Smooth muscle cell (in vitro differentiated cells): ENCODE measurements around the gene ZNF628. TPM values are rescaled to one million over a fixed set of nuclear protein-coding genes. Genes with fewer than 3 reads are reported as not detected.

Experiments
- DNase-seq: peaks from one replicate; lab custom pipeline; 2025; ENCODE audit not compliant: unreplicated experiment; lab: John Stamatoyannopoulos, UW
- H2AFZ ChIP-seq: fragments of 200-600 bp; sonication (generic); 2 replicates; pipeline ENCODE4 v1.6.0; 2016; ENCODE audit warnings: antibody characterized with exemption, low read depth, mild to moderate bottlenecking
- H3F3A ChIP-seq: fragments of 200-600 bp; sonication (generic); 2 replicates; pipeline ENCODE4 v1.6.0; 2017; ENCODE audit warnings: antibody characterized with exemption, low read depth
- H3K27ac ChIP-seq: fragments of 200-600 bp; sonication (generic); 2 replicates; pipeline ENCODE4 v1.5.1; 2016; ENCODE audit warnings: low read depth, mild to moderate bottlenecking
- H3K27me3 ChIP-seq: fragments of 200-600 bp; sonication (generic); 2 replicates; pipeline ENCODE4 v1.6.1; 2016; ENCODE audit warnings: low read depth, mild to moderate bottlenecking
- H3K36me3 ChIP-seq: fragments of 200-600 bp; sonication (generic); 2 replicates; pipeline ENCODE4 v1.5.1; 2016; ENCODE audit warnings: low read depth
- H3K4me1 ChIP-seq: fragments of 200-600 bp; sonication (generic); 2 replicates; pipeline ENCODE4 v1.5.1; 2016; ENCODE audit warnings: low read depth
- H3K4me2 ChIP-seq: fragments of 200-600 bp; sonication (generic); 2 replicates; pipeline ENCODE4 v1.6.0; 2016; ENCODE audit warnings: mild to moderate bottlenecking
- H3K4me3 ChIP-seq: fragments of 200-600 bp; sonication (generic); 2 replicates; pipeline ENCODE4 v1.5.1; 2016; ENCODE audit warnings: mild to moderate bottlenecking
- H3K79me2 ChIP-seq: fragments of 200-600 bp; sonication (generic); 2 replicates; pipeline ENCODE4 v1.6.0; 2016; ENCODE audit warnings: low read depth, mild to moderate bottlenecking
- H3K9ac ChIP-seq: fragments of 200-600 bp; sonication (generic); 2 replicates; pipeline ENCODE4 v1.6.0; 2016; ENCODE audit warnings: low read depth
- H3K9me3 ChIP-seq: fragments of 200-600 bp; sonication (generic); replicated peaks from 2 replicates; pipeline ENCODE4 v1.5.1; 2016; ENCODE audit warnings: low read depth
- H4K20me1 ChIP-seq: fragments of 200-600 bp; sonication (generic); 2 replicates; pipeline ENCODE4 v1.6.0; 2016; ENCODE audit warnings: low read depth
- WGBS: methylation state at CpG from one replicate; pipeline ENCODE4 v1.1.7; 2016; ENCODE audit warnings: low lambda C conversion rate; 5-methylcytosine and 5-hydroxymethylcytosine counted together
- polyA plus RNA-seq: library from polyadenylated mRNA; unstranded; fragments of >200 nt; fragmentation: Nextera tagmentation; extraction: Ambion mirVana; gene quantifications from 2 replicates; pipeline ENCODE4 v1.2.1, GENCODE V29; 2016
- total RNA-seq: library from RNA; depleted of rRNA; stranded (reverse); fragments of >200 nt; gene quantifications from 2 replicates; pipeline ENCODE4 v1.2.3, GENCODE V29; 2014
- TF ChIP-seq, protein P1 (sequence below): fragments of 200-600 bp; sonication (generic); IDR thresholded peaks from 2 replicates; pipeline ENCODE4 v1.5.1; 2017; ENCODE audit warnings: borderline replicate concordance, mild to moderate bottlenecking, antibody characterized with exemption; ENCODE audit not compliant: insufficient read depth, poor library complexity, severe bottlenecking

The ZNF628 gene
- total and polyA plus RNA-seq, 2 experiments from 2014 or later = 1.3 to 2.6 TPM

DNA sequence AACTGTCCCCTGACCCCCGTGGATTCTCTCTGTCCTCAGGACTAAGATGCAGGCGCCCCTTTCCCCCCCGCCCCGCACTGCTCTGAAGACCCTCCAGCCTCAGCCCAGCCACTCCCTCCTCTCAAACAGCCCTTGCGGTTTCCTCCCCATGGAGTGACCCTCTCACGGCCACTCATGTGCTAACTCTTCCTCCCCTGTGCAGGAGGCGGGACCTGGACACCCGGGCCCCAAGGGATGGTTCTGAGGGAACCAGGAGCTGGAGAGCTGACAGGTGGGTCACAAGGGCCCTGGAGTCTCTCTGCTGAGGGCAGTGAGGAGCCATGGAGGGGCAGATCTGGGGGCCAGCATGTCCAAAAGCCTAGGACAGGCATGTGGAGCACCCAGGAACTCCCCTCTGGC, 16.9 kb upstream of the ZNF628 start:
- Histone ChIP-seq H3K36me3 (no peaks in the 10 kb centered on the region), H3F3A (no peaks in the 10 kb centered on the region), H3K4me1 (peaks cover 4% of the 10 kb centered on the region), H3K79me2 (no peaks in the 10 kb centered on the region), H2AFZ (no peak overlapping the region), H3K27ac (no peak overlapping the region), H3K4me2 (no peak overlapping the region), H3K9ac (no peak overlapping the region), H3K9me3 (no peaks in the 10 kb centered on the region), H3K4me3 (no peak overlapping the region), H3K27me3 (peaks cover 14% of the 10 kb centered on the region), H4K20me1 (peaks cover 24% of the 10 kb centered on the region)
- 73% methylated on average over 8 of the region's 8 CpGs for WGBS
- DNase-seq = no peak
- TF ChIP-seq, protein P1, sequence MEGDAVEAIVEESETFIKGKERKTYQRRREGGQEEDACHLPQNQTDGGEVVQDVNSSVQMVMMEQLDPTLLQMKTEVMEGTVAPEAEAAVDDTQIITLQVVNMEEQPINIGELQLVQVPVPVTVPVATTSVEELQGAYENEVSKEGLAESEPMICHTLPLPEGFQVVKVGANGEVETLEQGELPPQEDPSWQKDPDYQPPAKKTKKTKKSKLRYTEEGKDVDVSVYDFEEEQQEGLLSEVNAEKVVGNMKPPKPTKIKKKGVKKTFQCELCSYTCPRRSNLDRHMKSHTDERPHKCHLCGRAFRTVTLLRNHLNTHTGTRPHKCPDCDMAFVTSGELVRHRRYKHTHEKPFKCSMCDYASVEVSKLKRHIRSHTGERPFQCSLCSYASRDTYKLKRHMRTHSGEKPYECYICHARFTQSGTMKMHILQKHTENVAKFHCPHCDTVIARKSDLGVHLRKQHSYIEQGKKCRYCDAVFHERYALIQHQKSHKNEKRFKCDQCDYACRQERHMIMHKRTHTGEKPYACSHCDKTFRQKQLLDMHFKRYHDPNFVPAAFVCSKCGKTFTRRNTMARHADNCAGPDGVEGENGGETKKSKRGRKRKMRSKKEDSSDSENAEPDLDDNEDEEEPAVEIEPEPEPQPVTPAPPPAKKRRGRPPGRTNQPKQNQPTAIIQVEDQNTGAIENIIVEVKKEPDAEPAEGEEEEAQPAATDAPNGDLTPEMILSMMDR = no peak

- H2AFZ ChIP-seq = no peak overlapping the region
- H3K9ac ChIP-seq = no peak overlapping the region
Observed at GRCh38 chr19:55459950-55460657, 16.3 kb upstream of the ZNF628 start.

DNA sequence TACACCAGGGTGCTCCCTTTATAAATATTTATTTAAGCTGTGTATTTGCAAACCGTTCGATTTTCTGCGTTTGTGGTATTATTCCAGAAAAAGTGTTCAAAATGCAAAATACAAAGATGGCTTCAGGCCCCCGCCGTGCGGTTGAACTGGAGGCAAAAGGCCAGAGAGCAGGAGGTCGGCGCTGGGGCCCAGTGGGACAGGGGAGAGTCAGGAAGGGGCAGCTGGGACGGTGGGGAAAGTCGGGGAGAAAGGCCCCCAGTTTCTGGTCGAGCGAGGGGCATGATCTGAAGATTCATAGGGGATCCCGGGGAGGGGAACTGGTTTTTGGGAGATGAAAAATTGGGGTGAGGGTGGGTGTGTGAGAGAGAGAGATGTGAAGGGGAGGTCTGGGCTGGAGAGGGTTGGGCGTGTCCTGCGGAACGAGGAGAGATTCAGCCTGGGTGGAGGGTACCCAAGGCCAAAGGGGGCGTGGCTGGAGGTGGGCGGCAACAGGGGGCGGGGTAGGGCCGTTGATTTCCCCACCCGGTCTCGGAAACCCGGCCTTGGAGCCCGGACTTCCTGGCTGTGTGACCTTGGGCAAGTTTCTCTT, 15.7 kb upstream of the ZNF628 start:
- Histone ChIP-seq H3K4me2 (peak overlapping the region; percentile 90), H3F3A (no peaks in the 10 kb centered on the region), H4K20me1 (peaks cover 22% of the 10 kb centered on the region), H3K9me3 (no peaks in the 10 kb centered on the region), H3K36me3 (no peaks in the 10 kb centered on the region), H3K9ac (peak overlapping the region; percentile 67), H3K27ac (peak overlapping the region; percentile 26), H3K4me3 (peak overlapping the region; percentile 70), H3K4me1 (peaks cover 4% of the 10 kb centered on the region), H3K79me2 (no peaks in the 10 kb centered on the region), H2AFZ (no peak overlapping the region), H3K27me3 (peaks cover 14% of the 10 kb centered on the region)
- DNase-seq = peak; percentile 49
- WGBS = 9% methylated on average over 21 of the region's 24 CpGs
- TF ChIP-seq, protein P1 = no peak

More at GRCh38 chr19:55459950-55460657, 16.3 kb upstream of the ZNF628 start:
- TF ChIP-seq, protein P1 = no peak
- Histone ChIP-seq H3F3A (no peaks in the 10 kb centered on the region), H3K4me1 (peaks cover 4% of the 10 kb centered on the region), H3K9me3 (no peaks in the 10 kb centered on the region), H3K4me2 (peak overlapping the region; percentile 90), H3K27ac (no peak overlapping the region), H3K4me3 (peak overlapping the region; percentile 70), H3K79me2 (no peaks in the 10 kb centered on the region), H3K36me3 (no peaks in the 10 kb centered on the region), H4K20me1 (peaks cover 22% of the 10 kb centered on the region), H3K27me3 (peaks cover 14% of the 10 kb centered on the region)
- DNase-seq = no peak
- WGBS = 62% methylated on average over 16 of the region's 16 CpGs
